ENCODE measurements around the gene TMCO4.

GRCh38 chr1:19756480-19756879 lies 43.2 kb downstream of the TMCO4 start:
- TF ChIP-seq RFX5 (IDR thresholded peaks at IDR 0.05; ENCODE audit: low read depth, low read length) (no peak), POLR2A (IDR thresholded peaks at IDR 0.05; ENCODE audit: low read depth, low read length) (no peak), BHLHE40 (IDR thresholded peaks at IDR 0.05; ENCODE audit: borderline replicate concordance in 1 of 2, low read depth in 2 of 2, low read length in 1 of 2) (no peak), ATF3 (IDR thresholded peaks at IDR 0.05; ENCODE audit: borderline replicate concordance, extremely low read depth, low read depth, low read length) (no peak), ASH2L (IDR thresholded peaks at IDR 0.05; ENCODE audit: borderline replicate concordance, low read depth) (no peak), MXI1 (IDR thresholded peaks at IDR 0.05; ENCODE audit: low read depth, low read length) (no peak), DPF2 (IDR thresholded peaks at IDR 0.05) (no peak), CTCF (IDR thresholded peaks at IDR 0.05 in 2 of 3, conservative IDR thresholded peaks at IDR 0.05 in 1 of 3; ENCODE audit: control insufficient read depth in 2 of 3, extremely low read depth in 1 of 3, insufficient read depth in 1 of 3, low read depth in 3 of 3, low read length in 3 of 3) (no peak), BRCA1 (IDR thresholded peaks at IDR 0.05; ENCODE audit: low read depth, low read length) (no peak), JUND (IDR thresholded peaks at IDR 0.05; ENCODE audit: low read depth, low read length) (no peak), SREBF2 (IDR thresholded peaks at IDR 0.05; ENCODE audit: low read length) (no peak), SPI1 (IDR thresholded peaks at IDR 0.05; ENCODE audit: borderline replicate concordance, insufficient read depth, low read depth, low read length) (no peak), CREB1 (IDR thresholded peaks at IDR 0.05; ENCODE audit: low read depth) (no peak), MEF2A (IDR thresholded peaks at IDR 0.05; ENCODE audit: insufficient read depth, low read depth, low read length) (no peak)
